DOHH2 (cell line): ENCODE measurements around the gene KEL.
A peak's percentile ranks its signal among the peaks of the same experiment; 100 is the strongest.

ENCODE experiments used
- H3F3A ChIP-seq: fragments of 200-600 bp; sonication (generic), shearing (Covaris generic); 2 replicates; pipeline ENCODE4 v1.6.0; 2016; ENCODE audit warnings: antibody characterized with exemption, mild to moderate bottlenecking; ENCODE audit not compliant: control insufficient read depth, insufficient read depth
- H3K27ac ChIP-seq: fragments of 200-600 bp; sonication (generic); 2 replicates; pipeline ENCODE4 v1.5.1; 2014; ENCODE audit warnings: low read depth, mild to moderate bottlenecking, low read length, moderate library complexity
- H3K27me3 ChIP-seq: fragments of 200-600 bp; sonication (generic); 2 replicates; pipeline ENCODE4 v1.6.1; 2014; ENCODE audit warnings: mild to moderate bottlenecking, low read length, mixed read lengths; ENCODE audit not compliant: control insufficient read depth
- H3K36me3 ChIP-seq: fragments of 200-600 bp; sonication (generic); 2 replicates; pipeline ENCODE4 v1.6.1; 2014; ENCODE audit warnings: mild to moderate bottlenecking, low read length, moderate library complexity, mixed read lengths; ENCODE audit not compliant: control insufficient read depth
- H3K4me1 ChIP-seq: fragments of 200-600 bp; sonication (generic); 2 replicates; pipeline ENCODE4 v1.6.1; 2014; ENCODE audit warnings: mild to moderate bottlenecking, low read length, mixed read lengths; ENCODE audit not compliant: control insufficient read depth
- H3K4me2 ChIP-seq: fragments of 200-600 bp; sonication (generic); 2 replicates; pipeline ENCODE4 v1.6.0; 2014; ENCODE audit warnings: mild to moderate bottlenecking, low read length, moderate library complexity
- H3K4me3 ChIP-seq: fragments of 200-600 bp; sonication (generic); 2 replicates; pipeline ENCODE4 v1.5.1; 2014; ENCODE audit warnings: mild to moderate bottlenecking, low read length, mixed read lengths
- H3K79me2 ChIP-seq: fragments of 200-600 bp; sonication (generic); 2 replicates; pipeline ENCODE4 v1.6.1; 2014; ENCODE audit warnings: mild to moderate bottlenecking, low read length, mixed read lengths; ENCODE audit not compliant: control insufficient read depth
- H3K9me2 ChIP-seq: fragments of 200-600 bp; sonication (generic); replicated peaks from 2 replicates; pipeline ENCODE4 v1.6.1; 2014; ENCODE audit warnings: mild to moderate bottlenecking, low read length, mixed read lengths; ENCODE audit not compliant: control insufficient read depth
- H3K9me3 ChIP-seq: fragments of 200-600 bp; sonication (generic); 2 replicates; pipeline ENCODE4 v1.6.1; 2014; ENCODE audit warnings: antibody characterized with exemption, low read length, mixed read lengths; ENCODE audit not compliant: control insufficient read depth, insufficient read depth
- H4K20me1 ChIP-seq: fragments of 200-600 bp; sonication (generic); 2 replicates; pipeline ENCODE4 v1.6.0; 2014; ENCODE audit warnings: low read depth, mild to moderate bottlenecking, antibody characterized with exemption, low read length, moderate library complexity; ENCODE audit not compliant: control insufficient read depth, insufficient read depth
- CTCF ChIP-seq: fragments of 200-600 bp; sonication (generic); IDR thresholded peaks from one replicate; pipeline ENCODE4 v1.5.1; 2014; ENCODE audit warnings: antibody characterized with exemption, mild to moderate bottlenecking, low read depth, low read length; ENCODE audit not compliant: poor library complexity, severe bottlenecking
- EZH2phosphoT487 ChIP-seq: fragments of 200-600 bp; sonication (generic); IDR thresholded peaks from 2 replicates; pipeline ENCODE4 v1.6.1; 2017; ENCODE audit warnings: borderline replicate concordance, mild to moderate bottlenecking, antibody characterized with exemption, low read length, moderate library complexity, mixed read lengths

Gene KEL

GRCh38 chr7:142961973-142962926 is at the start of gene KEL:
Gene KEL, minus strand, starts transcription at chr7:142962363. Its CDS starts 157 bp downstream, at chr7:142962206.
- TF ChIP-seq CTCF (no peak), EZH2phosphoT487 (no peak)
- no peaks in the 10 kb centered on the region for H3K9me2 ChIP-seq
- H3K79me2 ChIP-seq: no peaks in the 10 kb centered on the region
- H3K4me1 ChIP-seq: no peaks in the 10 kb centered on the region
- no peak within 1 kb of the TSS for H3K27ac ChIP-seq
- H3K4me2 ChIP-seq: no peak within 1 kb of the TSS
- H3K27me3 ChIP-seq: peaks cover 47% of the 10 kb centered on the region
- no peaks in the 10 kb centered on the region for H3K36me3 ChIP-seq
- H4K20me1 ChIP-seq: no peaks in the 10 kb centered on the region
- H3K4me3 ChIP-seq: no peak within 1 kb of the TSS
- H3F3A ChIP-seq: no peaks in the 10 kb centered on the region
- no peaks in the 10 kb centered on the region for H3K9me3 ChIP-seq

- peak overlapping the region; percentile 4; the same call in 1 of the 2 replicates for H3K4me2 ChIP-seq
These were observed 46.1 kb upstream of the KEL start for GRCh38 chr7:143008007-143008901.

GRCh38 chr7:143005632-143006260 is 43.6 kb upstream of the KEL start:
- peaks cover 56% of the 10 kb centered on the region for H3K4me1 ChIP-seq
- no peak overlapping the region for H3K27ac ChIP-seq
- peak overlapping the region; percentile 35 for H3K4me2 ChIP-seq
- H3K9me2 ChIP-seq: no peaks in the 10 kb centered on the region
- H3K27me3 ChIP-seq: no peaks in the 10 kb centered on the region
- H3K4me3 ChIP-seq: no peak overlapping the region
- H3K79me2 ChIP-seq: no peaks in the 10 kb centered on the region
- H3K36me3 ChIP-seq: no peaks in the 10 kb centered on the region
- peaks cover 11% of the 10 kb centered on the region for H3F3A ChIP-seq
- no peak for TF ChIP-seq EZH2phosphoT487
- TF ChIP-seq CTCF: no peak
- no peaks in the 10 kb centered on the region for H3K9me3 ChIP-seq
- H4K20me1 ChIP-seq: no peaks in the 10 kb centered on the region

More at GRCh38 chr7:143008007-143008901, 46.1 kb upstream of the KEL start:
- H3K4me3 ChIP-seq: no peak overlapping the region
- peaks cover 20% of the 10 kb centered on the region for H3F3A ChIP-seq
- peak overlapping the region; percentile 11; the same call in 1 of the 2 replicates for H3K27ac ChIP-seq
- H3K9me2 ChIP-seq: no peaks in the 10 kb centered on the region
- H4K20me1 ChIP-seq: no peaks in the 10 kb centered on the region
- no peaks in the 10 kb centered on the region for H3K36me3 ChIP-seq
- no peaks in the 10 kb centered on the region for H3K9me3 ChIP-seq
- peaks cover 79% of the 10 kb centered on the region for H3K4me1 ChIP-seq
- H3K27me3 ChIP-seq: no peaks in the 10 kb centered on the region
- TF ChIP-seq EZH2phosphoT487 (no peak), CTCF (peak; percentile 99)
- no peaks in the 10 kb centered on the region for H3K79me2 ChIP-seq
